Mesendoderm (in vitro differentiated cells): ENCODE results near the gene GRM7.

Experiments
- DNase-seq: peaks from one replicate; pipeline ENCODE4 v3.0.0; 2013
- H2AK5ac ChIP-seq: 2 replicates; pipeline ENCODE4 v1.6.1; 2013; ENCODE audit warnings: low read length, inconsistent platforms
- H2BK120ac ChIP-seq: 2 replicates; pipeline ENCODE4 v1.6.1; 2013; ENCODE audit warnings: low read depth, mild to moderate bottlenecking, low read length, moderate library complexity, mixed read lengths
- H2BK15ac ChIP-seq: replicated peaks from 2 replicates; pipeline ENCODE4 v1.6.1; 2013; ENCODE audit warnings: low read depth, mild to moderate bottlenecking, moderate library complexity
- H2BK5ac ChIP-seq: 2 replicates; pipeline ENCODE4 v1.6.1; 2013; ENCODE audit warnings: low read length, inconsistent platforms
- H3K18ac ChIP-seq: 2 replicates; pipeline ENCODE4 v1.6.1; 2013; ENCODE audit warnings: mild to moderate bottlenecking, low read length, mixed read lengths
- H3K23ac ChIP-seq: one replicate; pipeline ENCODE4 v1.6.1; 2013; ENCODE audit warnings: low read length
- H3K27ac ChIP-seq: 2 replicates; pipeline ENCODE4 v1.5.1; 2013; ENCODE audit warnings: low read depth, mild to moderate bottlenecking, inconsistent platforms, low read length, moderate library complexity
- H3K27me3 ChIP-seq: 2 replicates; pipeline ENCODE4 v1.6.1; 2013; ENCODE audit warnings: low read length, control low read depth, mild to moderate bottlenecking, inconsistent platforms; ENCODE audit not compliant: insufficient read depth, poor library complexity
- H3K36me3 ChIP-seq: 2 replicates; pipeline ENCODE4 v1.6.1; 2013; ENCODE audit warnings: low read length, inconsistent platforms; ENCODE audit not compliant: control insufficient read depth, insufficient read depth
- H3K4ac ChIP-seq: one replicate; pipeline ENCODE4 v1.6.1; 2013; ENCODE audit warnings: low read depth, mild to moderate bottlenecking, low read length, moderate library complexity
- H3K4me1 ChIP-seq: 2 replicates; pipeline ENCODE4 v1.6.1; 2013; ENCODE audit warnings: low read depth, low read length, inconsistent platforms; ENCODE audit not compliant: control insufficient read depth
- H3K4me2 ChIP-seq: 2 replicates; pipeline ENCODE4 v1.6.1; 2013; ENCODE audit warnings: low read length
- H3K4me3 ChIP-seq: 2 replicates; pipeline ENCODE4 v1.5.1; 2013; ENCODE audit warnings: mild to moderate bottlenecking, low read length
- H3K56ac ChIP-seq: one replicate; pipeline ENCODE4 v1.6.1; 2013; ENCODE audit warnings: low read length
- H3K79me1 ChIP-seq: 2 replicates; pipeline ENCODE4 v1.6.1; 2013; ENCODE audit warnings: low read length, inconsistent platforms
- H3K79me2 ChIP-seq: 2 replicates; pipeline ENCODE4 v1.6.1; 2013; ENCODE audit warnings: mild to moderate bottlenecking, low read length; ENCODE audit not compliant: control insufficient read depth, insufficient read depth
- H3K9ac ChIP-seq: 2 replicates; pipeline ENCODE4 v1.6.1; 2013; ENCODE audit warnings: low read length, inconsistent platforms
- H4K5ac ChIP-seq: one replicate; pipeline ENCODE4 v1.6.1; 2013; ENCODE audit warnings: low read length
- H4K8ac ChIP-seq: one replicate; pipeline ENCODE4 v1.6.1; 2013; ENCODE audit warnings: low read depth, mild to moderate bottlenecking, control low read depth, low read length, moderate library complexity
- WGBS: extraction: QIAGEN DNeasy Blood & Tissue Kit; methylation state at CpG from one replicate; pipeline ENCODE4 v1.1.7; 2013; ENCODE audit warnings: low lambda C conversion rate, missing lambda C conversion rate; ENCODE audit not compliant: insufficient coverage; ENCODE audit errors: extremely low coverage; 5-methylcytosine and 5-hydroxymethylcytosine counted together

The GRM7 gene

GRCh38 chr3:7749931-7750695 is 889.2 kb downstream of the GRM7 start:
- Histone ChIP-seq H3K27me3 (no peaks in the 10 kb centered on the region), H3K27ac (no peak overlapping the region), H3K4ac (no peak overlapping the region), H3K36me3 (no peaks in the 10 kb centered on the region), H3K9ac (no peak overlapping the region), H2BK5ac (no peak overlapping the region), H2BK120ac (no peak overlapping the region), H4K5ac (no peak overlapping the region), H3K18ac (peak overlapping the region; percentile 28), H4K8ac (no peak overlapping the region), H3K4me3 (no peak overlapping the region), H3K79me1 (no peaks in the 10 kb centered on the region), H2AK5ac (no peak overlapping the region), H3K4me2 (no peak overlapping the region), H3K23ac (no peak overlapping the region), H2BK15ac (no peak overlapping the region), H3K79me2 (no peaks in the 10 kb centered on the region), H3K4me1 (no peaks in the 10 kb centered on the region), H3K56ac (no peak overlapping the region)
- DNase-seq: no peak
- no CpG with 5 or more reads among the region's 4 CpGs for WGBS

- no peaks in the 10 kb centered on the region for H3K27me3 ChIP-seq
- H3K23ac ChIP-seq: no peak overlapping the region
- no peak overlapping the region for H3K18ac ChIP-seq
- H3K56ac ChIP-seq: no peak overlapping the region
- no peaks in the 10 kb centered on the region for H3K79me2 ChIP-seq
- H3K4me1 ChIP-seq: no peaks in the 10 kb centered on the region
- H3K4me3 ChIP-seq: no peak overlapping the region
- DNase-seq: no peak
- H3K4me2 ChIP-seq: no peak overlapping the region
- H3K79me1 ChIP-seq: no peaks in the 10 kb centered on the region
- H3K36me3 ChIP-seq: no peaks in the 10 kb centered on the region
- peak overlapping the region; percentile 56 for H4K8ac ChIP-seq
- no peak overlapping the region for H2AK5ac ChIP-seq
- H3K27ac ChIP-seq: no peak overlapping the region
- H3K4ac ChIP-seq: no peak overlapping the region
- WGBS: no CpG with 5 or more reads among the region's 1 CpG
- H3K9ac ChIP-seq: no peak overlapping the region
- H2BK120ac ChIP-seq: no peak overlapping the region
- H2BK5ac ChIP-seq: no peak overlapping the region
- H4K5ac ChIP-seq: no peak overlapping the region
- no peak overlapping the region for H2BK15ac ChIP-seq
These were observed 891.1 kb downstream of the GRM7 start for GRCh38 chr3:7752005-7752404.

GRCh38 chr3:7754653-7755441 is 893.9 kb downstream of the GRM7 start:
- no peaks in the 10 kb centered on the region for H3K79me2 ChIP-seq
- no peak overlapping the region for H3K4ac ChIP-seq
- DNase-seq: no peak
- no peaks in the 10 kb centered on the region for H3K79me1 ChIP-seq
- no peaks in the 10 kb centered on the region for H3K36me3 ChIP-seq
- no peak overlapping the region for H2BK5ac ChIP-seq
- H3K56ac ChIP-seq: no peak overlapping the region
- H4K5ac ChIP-seq: no peak overlapping the region
- H2BK120ac ChIP-seq: peak overlapping the region; percentile 61
- no peak overlapping the region for H3K4me3 ChIP-seq
- no peak overlapping the region for H2AK5ac ChIP-seq
- H3K23ac ChIP-seq: no peak overlapping the region
- H3K4me2 ChIP-seq: no peak overlapping the region
- no peak overlapping the region for H4K8ac ChIP-seq
- no peak overlapping the region for H3K27ac ChIP-seq
- no peak overlapping the region for H2BK15ac ChIP-seq
- H3K4me1 ChIP-seq: no peaks in the 10 kb centered on the region
- WGBS: no CpG with 5 or more reads among the region's 4 CpGs
- H3K9ac ChIP-seq: no peak overlapping the region
- H3K18ac ChIP-seq: peak overlapping the region; percentile 60
- no peaks in the 10 kb centered on the region for H3K27me3 ChIP-seq

- H4K5ac ChIP-seq: no peak overlapping the region
- H3K4me2 ChIP-seq: no peak overlapping the region
- H2BK15ac ChIP-seq: no peak overlapping the region
- H3K27ac ChIP-seq: no peak overlapping the region
- no peaks in the 10 kb centered on the region for H3K79me1 ChIP-seq
- no peak overlapping the region for H3K23ac ChIP-seq
- no peaks in the 10 kb centered on the region for H3K36me3 ChIP-seq
- H3K18ac ChIP-seq: no peak overlapping the region
- no peaks in the 10 kb centered on the region for H3K4me1 ChIP-seq
- no peak overlapping the region for H3K56ac ChIP-seq
- H3K4ac ChIP-seq: no peak overlapping the region
- H3K9ac ChIP-seq: no peak overlapping the region
- no peak overlapping the region for H2BK120ac ChIP-seq
- H3K4me3 ChIP-seq: no peak overlapping the region
- no peak overlapping the region for H2BK5ac ChIP-seq
- WGBS: no CpG with 5 or more reads among the region's 7 CpGs
- H3K79me2 ChIP-seq: no peaks in the 10 kb centered on the region
- no peak overlapping the region for H2AK5ac ChIP-seq
- no peak for DNase-seq
- no peaks in the 10 kb centered on the region for H3K27me3 ChIP-seq
- H4K8ac ChIP-seq: no peak overlapping the region
These were observed 898.7 kb downstream of the GRM7 start for GRCh38 chr3:7759630-7760029.

- no peak for DNase-seq
- H2AK5ac ChIP-seq: no peak overlapping the region
- no peak overlapping the region for H3K4me2 ChIP-seq
- no peak overlapping the region for H2BK5ac ChIP-seq
- H3K4me3 ChIP-seq: no peak overlapping the region
- no peaks in the 10 kb centered on the region for H3K79me1 ChIP-seq
- H3K27ac ChIP-seq: no peak overlapping the region
- H3K18ac ChIP-seq: no peak overlapping the region
- no peak overlapping the region for H4K5ac ChIP-seq
- H2BK120ac ChIP-seq: no peak overlapping the region
- H2BK15ac ChIP-seq: no peak overlapping the region
- H3K36me3 ChIP-seq: no peaks in the 10 kb centered on the region
- no peak overlapping the region for H3K9ac ChIP-seq
- no peaks in the 10 kb centered on the region for H3K4me1 ChIP-seq
- H3K79me2 ChIP-seq: no peaks in the 10 kb centered on the region
- H3K4ac ChIP-seq: no peak overlapping the region
- H3K23ac ChIP-seq: no peak overlapping the region
- no peak overlapping the region for H3K56ac ChIP-seq
- no peaks in the 10 kb centered on the region for H3K27me3 ChIP-seq
- no peak overlapping the region for H4K8ac ChIP-seq
These were observed 899.8 kb downstream of the GRM7 start for GRCh38 chr3:7760718-7761117.
